ENCODE measurements around the gene SPECC1.

Gene SPECC1

DNA sequence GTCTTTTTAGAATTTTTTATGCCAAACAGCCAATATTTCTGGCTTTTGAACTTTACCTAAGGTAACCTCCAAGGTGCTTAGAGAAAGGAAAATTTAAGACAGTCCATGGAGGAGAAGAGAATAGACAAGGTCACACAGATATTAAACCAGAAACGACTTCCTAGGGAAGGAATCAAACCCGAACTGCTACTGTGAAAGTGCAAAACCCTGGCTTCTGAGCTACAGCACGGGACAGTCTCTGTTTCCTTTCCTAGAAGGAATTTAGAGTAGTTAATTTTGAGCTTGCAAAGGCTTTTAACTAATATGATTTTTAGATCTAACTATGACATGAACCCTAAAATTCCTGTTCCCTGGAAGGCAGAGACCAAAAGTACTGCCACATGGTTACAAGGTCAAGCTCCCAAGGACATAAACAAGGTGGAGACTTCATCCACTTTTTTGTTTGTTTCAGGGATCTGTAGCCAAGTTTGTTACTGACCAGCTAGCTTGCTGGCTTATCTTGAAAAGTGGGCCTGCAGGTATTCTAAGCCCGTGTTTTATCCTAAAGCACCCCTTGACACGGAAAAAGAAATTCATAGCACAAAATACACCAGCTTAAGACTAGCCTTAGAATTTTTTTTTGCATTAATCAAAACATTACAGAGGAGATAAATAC lies 188.2 kb downstream of the SPECC1 start:
- Histone ChIP-seq H3K36me3 (no peaks in the 10 kb centered on the region), H3K27ac (no peak overlapping the region), H3K27me3 (no peaks in the 10 kb centered on the region), H3K4me3 (no peak overlapping the region), H3K9me3 (no peaks in the 10 kb centered on the region), H3K4me1 (peaks cover 0 to 52% (median 9%) of the 10 kb centered on the region in 4 donors)
- no peak for DNase-seq
- TF ChIP-seq, protein P1, sequence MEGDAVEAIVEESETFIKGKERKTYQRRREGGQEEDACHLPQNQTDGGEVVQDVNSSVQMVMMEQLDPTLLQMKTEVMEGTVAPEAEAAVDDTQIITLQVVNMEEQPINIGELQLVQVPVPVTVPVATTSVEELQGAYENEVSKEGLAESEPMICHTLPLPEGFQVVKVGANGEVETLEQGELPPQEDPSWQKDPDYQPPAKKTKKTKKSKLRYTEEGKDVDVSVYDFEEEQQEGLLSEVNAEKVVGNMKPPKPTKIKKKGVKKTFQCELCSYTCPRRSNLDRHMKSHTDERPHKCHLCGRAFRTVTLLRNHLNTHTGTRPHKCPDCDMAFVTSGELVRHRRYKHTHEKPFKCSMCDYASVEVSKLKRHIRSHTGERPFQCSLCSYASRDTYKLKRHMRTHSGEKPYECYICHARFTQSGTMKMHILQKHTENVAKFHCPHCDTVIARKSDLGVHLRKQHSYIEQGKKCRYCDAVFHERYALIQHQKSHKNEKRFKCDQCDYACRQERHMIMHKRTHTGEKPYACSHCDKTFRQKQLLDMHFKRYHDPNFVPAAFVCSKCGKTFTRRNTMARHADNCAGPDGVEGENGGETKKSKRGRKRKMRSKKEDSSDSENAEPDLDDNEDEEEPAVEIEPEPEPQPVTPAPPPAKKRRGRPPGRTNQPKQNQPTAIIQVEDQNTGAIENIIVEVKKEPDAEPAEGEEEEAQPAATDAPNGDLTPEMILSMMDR (IDR thresholded peaks at IDR 0.05), result no peak
- intact Hi-C loops (cut with DNase I; ENCODE audit: low total_unique reads), result no loop called here

DNA sequence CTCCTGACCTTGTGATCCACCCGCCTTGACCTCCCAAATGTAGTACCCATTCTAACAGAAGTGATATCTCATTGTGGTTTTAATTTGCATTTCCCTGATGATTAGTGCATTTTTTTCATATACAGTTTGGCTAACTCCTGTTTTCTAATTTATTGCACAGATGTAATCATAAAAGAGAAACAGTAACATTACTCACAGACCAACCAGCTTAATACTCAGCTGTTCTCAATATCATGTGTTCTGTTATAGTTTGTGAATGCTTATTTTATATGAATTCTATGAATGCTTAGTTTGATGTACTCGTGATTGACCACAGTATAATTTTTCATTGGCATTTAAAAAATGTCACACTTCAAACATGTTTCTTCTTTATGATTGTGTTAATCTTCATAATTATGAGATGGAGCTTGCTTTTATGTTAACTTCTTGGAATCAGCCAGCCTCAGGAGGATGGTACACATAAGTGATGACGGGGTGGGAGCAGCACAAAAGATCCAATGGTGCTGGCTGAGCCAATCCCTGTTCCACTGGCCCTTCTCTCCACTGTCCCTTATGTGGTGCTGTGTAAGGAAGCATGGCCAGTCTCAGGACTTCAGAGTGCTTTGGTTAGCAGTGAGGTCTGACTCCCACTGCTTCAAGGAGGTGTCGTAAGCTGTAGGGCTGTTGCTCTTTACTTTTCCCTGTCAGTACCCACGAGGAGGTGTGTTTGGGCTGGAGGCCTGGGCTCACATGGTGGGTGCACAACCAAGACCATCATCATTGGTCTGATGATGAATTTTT lies 191.0 kb downstream of the SPECC1 start:
- H3K4me3 ChIP-seq, result no peak overlapping the region
- no peaks in the 10 kb centered on the region for H3K36me3 ChIP-seq
- peaks cover 0 to 33% (median 0%) of the 10 kb centered on the region in 4 donors for H3K4me1 ChIP-seq
- intact Hi-C loops (cut with DNase I; ENCODE audit: low total_unique reads), result no loop called here
- DNase-seq, result no peak
- H3K27me3 ChIP-seq, result no peaks in the 10 kb centered on the region
- no peaks in the 10 kb centered on the region for H3K9me3 ChIP-seq
- no peak overlapping the region for H3K27ac ChIP-seq
- TF ChIP-seq, protein P1 (IDR thresholded peaks at IDR 0.05), result no peak

DNA sequence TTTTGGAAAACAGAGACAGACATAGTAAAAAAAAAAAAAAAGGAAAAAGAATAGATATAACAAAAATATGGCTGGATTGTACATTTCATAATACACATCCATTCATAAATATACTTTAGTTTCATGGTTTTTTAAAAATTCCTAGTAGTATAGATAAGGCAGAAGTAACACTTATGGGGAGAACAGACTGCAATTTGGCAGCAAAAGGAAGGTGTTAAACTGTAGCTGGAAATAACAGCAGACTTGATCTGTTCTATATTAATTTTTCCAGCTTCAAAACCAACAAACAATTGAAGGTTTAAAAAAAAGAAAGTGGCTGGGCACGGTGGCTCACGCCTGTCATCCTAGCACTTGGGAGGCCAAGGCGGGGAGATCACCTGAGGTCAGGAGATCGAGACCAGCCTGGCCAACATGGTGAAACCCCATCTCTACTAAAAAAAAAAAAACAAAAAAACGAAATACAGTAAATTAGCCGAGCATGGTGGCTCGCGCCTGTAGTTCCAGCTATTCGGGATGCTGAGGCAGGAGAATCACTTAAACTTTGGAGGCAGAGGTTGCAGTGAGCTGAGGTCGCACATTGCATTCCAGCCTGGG lies 191.8 kb downstream of the SPECC1 start:
- TF ChIP-seq, protein P1 (IDR thresholded peaks at IDR 0.05), result no peak
- Histone ChIP-seq H3K9me3 (no peaks in the 10 kb centered on the region), H3K27me3 (no peaks in the 10 kb centered on the region), H3K4me3 (no peak overlapping the region), H3K4me1 (peaks cover 0 to 40% (median 5%) of the 10 kb centered on the region in 4 donors), H3K27ac (no peak overlapping the region), H3K36me3 (no peaks in the 10 kb centered on the region)
- intact Hi-C loops (cut with DNase I; ENCODE audit: low total_unique reads), result no loop called here
- no peak for DNase-seq

GRCh38 chr17:20202141-20202621 lies 193.0 kb downstream of the SPECC1 start:
- intact Hi-C loops (cut with DNase I; ENCODE audit: low total_unique reads), result no loop called here
- Histone ChIP-seq H3K4me3 (no peak overlapping the region), H3K4me1 (peaks cover 0 to 40% (median 10%) of the 10 kb centered on the region in 4 donors), H3K9me3 (no peaks in the 10 kb centered on the region), H3K36me3 (no peaks in the 10 kb centered on the region), H3K27me3 (no peaks in the 10 kb centered on the region), H3K27ac (no peak overlapping the region)
- TF ChIP-seq, protein P1 (IDR thresholded peaks at IDR 0.05), result no peak
- DNase-seq, result no peak

- TF ChIP-seq, protein P1 (IDR thresholded peaks at IDR 0.05), result no peak
- no peak for DNase-seq
- Histone ChIP-seq H3K36me3 (no peaks in the 10 kb centered on the region), H3K4me3 (no peak overlapping the region), H3K4me1 (peaks cover 0 to 41% (median 11%) of the 10 kb centered on the region in 4 donors), H3K27me3 (no peaks in the 10 kb centered on the region), H3K27ac (no peak overlapping the region), H3K9me3 (no peaks in the 10 kb centered on the region)
- intact Hi-C loops (cut with DNase I; ENCODE audit: low total_unique reads), result no loop called here
These were observed 193.9 kb downstream of the SPECC1 start for GRCh38 chr17:20203018-20203417.
